ENCODE results near the gene ESRRG.

ESRRG gene

DNA sequence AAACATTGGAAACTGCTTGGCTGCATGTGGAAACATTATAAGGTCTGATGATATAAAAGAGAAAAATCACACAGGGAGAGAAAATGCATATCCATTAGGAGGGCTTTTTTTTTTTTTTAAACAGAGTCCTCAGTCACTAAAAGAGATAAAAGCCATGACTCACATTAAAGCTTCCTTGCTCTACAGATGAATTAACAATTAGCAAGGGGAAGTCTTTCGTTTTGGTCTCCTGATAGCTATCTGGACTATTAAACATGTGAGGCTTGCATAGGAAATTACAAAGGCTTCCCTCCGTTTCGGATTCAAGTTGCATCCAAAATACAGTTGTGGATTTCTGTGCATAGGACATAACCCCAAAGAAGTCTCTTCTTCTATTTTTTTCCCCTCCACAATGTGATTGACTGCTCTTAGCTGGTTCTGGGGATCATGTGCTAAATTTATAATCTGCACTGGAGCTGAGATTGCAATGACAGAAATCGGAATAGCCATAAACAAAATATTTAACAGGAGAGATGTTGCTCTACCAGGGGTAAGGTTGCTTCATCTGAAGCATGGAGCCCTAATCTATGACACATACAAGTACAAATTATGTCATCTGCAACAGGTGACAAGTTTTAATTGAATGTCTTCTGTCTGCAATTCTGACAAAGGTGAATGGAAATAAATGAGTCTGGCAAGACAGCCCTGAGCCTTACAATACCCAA lies 146.8 kb downstream of the ESRRG start:
- no peak overlapping the region for H3K27ac Mint-ChIP-seq
- no peaks in the 10 kb centered on the region for H3K4me1 Mint-ChIP-seq
- peaks cover 11% of the 10 kb centered on the region for H3K9me3 Mint-ChIP-seq
- no peaks in the 10 kb centered on the region for H3K27me3 Mint-ChIP-seq
- H3K4me3 Mint-ChIP-seq, result no peak overlapping the region
- no peaks in the 10 kb centered on the region for H3K36me3 Mint-ChIP-seq

DNA sequence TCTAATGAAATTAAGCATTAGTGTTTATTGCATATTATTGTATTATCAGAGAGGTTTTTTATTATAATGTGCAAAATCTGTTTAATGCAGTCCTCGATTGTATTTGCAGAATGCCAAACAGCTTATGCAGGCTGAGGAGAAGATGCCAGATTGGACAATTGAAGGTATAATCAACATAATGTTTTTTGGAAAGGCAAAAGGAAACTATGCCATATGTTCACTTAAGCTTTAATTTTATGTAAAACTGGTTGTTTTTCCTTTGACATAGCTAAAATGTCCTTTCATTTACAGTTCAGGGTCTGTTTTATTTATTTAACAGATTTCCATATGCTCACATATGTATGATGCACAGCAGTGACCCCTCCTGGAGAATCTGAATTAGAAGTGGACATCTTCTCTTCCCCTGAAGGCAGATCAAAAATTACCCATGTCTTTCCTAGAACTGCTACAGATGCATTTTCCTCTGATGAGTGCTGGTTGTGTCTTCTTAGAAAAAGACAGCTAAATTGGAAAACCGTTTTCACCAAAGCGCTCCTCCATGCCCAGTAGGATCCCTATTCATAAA lies 156.5 kb downstream of the ESRRG start:
- Mint-ChIP-seq H3K4me1 (no peaks in the 10 kb centered on the region), H3K27me3 (no peaks in the 10 kb centered on the region), H3K4me3 (no peak overlapping the region), H3K36me3 (no peaks in the 10 kb centered on the region), H3K9me3 (peaks cover 5% of the 10 kb centered on the region), H3K27ac (no peak overlapping the region)

DNA sequence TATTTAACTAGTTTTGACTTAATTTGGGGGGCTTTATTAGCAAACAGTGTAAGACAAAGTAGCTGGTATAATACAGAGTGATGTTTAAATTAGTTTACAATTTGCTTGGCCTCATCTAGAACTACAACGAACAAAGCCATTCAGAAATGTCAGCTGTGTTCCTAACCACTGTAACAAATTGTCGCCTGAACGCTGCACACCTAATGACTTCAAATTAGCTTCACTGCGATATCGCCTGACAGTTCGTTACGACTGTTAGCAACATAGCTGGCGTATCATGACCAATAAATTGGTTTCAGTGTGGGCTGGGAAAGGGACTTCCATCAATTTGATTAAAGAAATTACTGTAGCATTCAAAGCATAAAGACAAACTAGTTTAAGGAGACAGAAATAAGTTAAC lies 160.1 kb downstream of the ESRRG start:
- no peak overlapping the region for H3K27ac Mint-ChIP-seq
- H3K4me1 Mint-ChIP-seq, result no peaks in the 10 kb centered on the region
- no peaks in the 10 kb centered on the region for H3K27me3 Mint-ChIP-seq
- no peaks in the 10 kb centered on the region for H3K9me3 Mint-ChIP-seq
- no peak overlapping the region for H3K4me3 Mint-ChIP-seq
- no peaks in the 10 kb centered on the region for H3K36me3 Mint-ChIP-seq

- no peaks in the 10 kb centered on the region for H3K27me3 Mint-ChIP-seq
Observed at GRCh38 chr1:216562383-216562782, 160.8 kb downstream of the ESRRG start.

GRCh38 chr1:216560527-216560926 lies 162.7 kb downstream of the ESRRG start:
- Mint-ChIP-seq H3K36me3 (no peaks in the 10 kb centered on the region), H3K27me3 (no peaks in the 10 kb centered on the region), H3K4me3 (no peak overlapping the region), H3K4me1 (no peaks in the 10 kb centered on the region), H3K9me3 (no peaks in the 10 kb centered on the region), H3K27ac (no peak overlapping the region)

More at GRCh38 chr1:216562383-216562782, 160.8 kb downstream of the ESRRG start:
- H3K4me3 Mint-ChIP-seq, result no peak overlapping the region
- no peaks in the 10 kb centered on the region for H3K36me3 Mint-ChIP-seq
- no peaks in the 10 kb centered on the region for H3K9me3 Mint-ChIP-seq
- no peak overlapping the region for H3K27ac Mint-ChIP-seq
- H3K4me1 Mint-ChIP-seq, result no peaks in the 10 kb centered on the region

DNA sequence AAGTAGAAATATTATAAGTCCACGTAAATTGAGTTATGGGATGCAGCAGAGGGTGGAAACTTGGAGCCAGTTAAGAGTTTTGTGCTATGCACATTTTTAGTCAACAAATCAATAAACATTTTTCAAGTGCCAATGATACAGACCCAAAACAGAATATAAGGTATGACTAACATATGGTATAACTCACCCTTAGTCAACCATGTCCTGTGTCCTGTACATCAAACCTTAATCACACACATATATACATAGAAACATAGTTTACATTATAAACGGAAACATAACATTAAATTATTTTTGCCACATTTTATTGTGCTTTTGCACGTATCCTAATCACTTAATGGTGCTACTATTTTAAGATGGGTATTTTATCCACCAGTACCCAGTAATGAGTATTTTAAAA lies 163.9 kb downstream of the ESRRG start:
- Mint-ChIP-seq H3K27me3 (no peaks in the 10 kb centered on the region), H3K4me1 (no peaks in the 10 kb centered on the region), H3K27ac (no peak overlapping the region), H3K36me3 (no peaks in the 10 kb centered on the region), H3K4me3 (no peak overlapping the region), H3K9me3 (no peaks in the 10 kb centered on the region)

DNA sequence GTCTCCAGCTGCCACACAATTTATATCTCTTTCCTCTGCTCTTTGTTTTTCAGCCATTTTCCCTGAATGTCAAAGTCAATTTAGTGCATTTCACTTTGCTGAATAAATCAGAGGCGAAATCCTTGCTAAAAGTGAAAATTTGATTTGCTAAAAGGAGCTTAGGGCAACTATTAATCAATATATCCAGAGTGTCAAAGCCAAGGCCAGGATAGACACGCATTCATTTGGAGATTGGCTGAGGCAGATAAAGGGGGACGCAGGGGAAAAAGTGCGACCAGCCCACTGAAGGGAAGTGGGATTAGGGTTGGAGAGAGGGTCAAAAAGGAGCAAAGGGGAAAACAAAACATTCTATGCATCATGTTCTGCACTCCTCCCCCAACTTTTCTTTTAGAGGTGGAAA lies 167.6 kb downstream of the ESRRG start:
- Mint-ChIP-seq H3K4me1 (no peaks in the 10 kb centered on the region), H3K27me3 (no peaks in the 10 kb centered on the region), H3K36me3 (no peaks in the 10 kb centered on the region), H3K27ac (no peak overlapping the region), H3K4me3 (no peak overlapping the region), H3K9me3 (no peaks in the 10 kb centered on the region)

GRCh38 chr1:216554934-216555333 lies 168.3 kb downstream of the ESRRG start:
- Mint-ChIP-seq H3K9me3 (no peaks in the 10 kb centered on the region), H3K4me3 (no peak overlapping the region), H3K27ac (no peak overlapping the region), H3K4me1 (no peaks in the 10 kb centered on the region), H3K27me3 (no peaks in the 10 kb centered on the region), H3K36me3 (no peaks in the 10 kb centered on the region)

DNA sequence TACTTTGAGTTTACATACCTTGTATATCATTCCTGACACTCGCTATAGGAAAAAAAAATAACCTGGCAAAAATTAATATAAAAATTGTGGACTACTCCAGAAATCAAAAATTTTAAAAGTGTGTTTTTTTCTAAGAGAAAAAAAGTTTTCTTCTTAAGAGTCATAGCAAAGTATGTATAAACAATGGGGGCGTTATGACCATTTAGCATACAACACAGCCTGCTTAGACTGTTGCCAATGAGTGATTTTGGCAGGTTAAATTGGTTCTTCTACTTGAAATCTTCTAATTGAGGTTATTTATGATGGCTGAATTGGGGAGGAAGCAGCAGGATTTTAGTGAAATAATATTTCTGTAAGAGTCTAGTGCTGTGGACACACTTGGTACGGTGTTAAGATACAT lies 169.5 kb downstream of the ESRRG start:
- H3K27ac Mint-ChIP-seq, result no peak overlapping the region
- no peaks in the 10 kb centered on the region for H3K36me3 Mint-ChIP-seq
- no peaks in the 10 kb centered on the region for H3K4me1 Mint-ChIP-seq
- H3K4me3 Mint-ChIP-seq, result no peak overlapping the region
- no peaks in the 10 kb centered on the region for H3K27me3 Mint-ChIP-seq
- H3K9me3 Mint-ChIP-seq, result peaks cover 7% of the 10 kb centered on the region

DNA sequence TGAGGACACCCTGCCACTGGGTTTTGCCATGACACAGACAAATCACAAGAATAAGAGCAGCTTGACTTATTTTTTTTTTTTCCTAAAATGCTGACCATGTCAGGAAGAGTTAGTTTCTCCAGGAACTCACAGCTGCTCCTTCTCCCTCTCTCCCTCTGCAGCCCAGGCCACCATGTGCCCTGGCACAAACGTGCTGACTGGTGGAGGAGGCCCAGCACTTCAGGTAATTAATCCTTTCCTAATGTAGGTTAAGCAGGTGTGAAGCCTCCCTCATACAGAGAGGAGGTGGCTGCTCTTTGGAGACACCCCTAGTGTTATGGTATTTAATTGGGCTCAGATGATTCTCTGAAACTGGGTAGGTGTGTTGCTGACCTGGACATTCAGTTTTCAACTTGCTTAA lies 170.2 kb downstream of the ESRRG start:
- H3K9me3 Mint-ChIP-seq, result peaks cover 7% of the 10 kb centered on the region
- H3K27ac Mint-ChIP-seq, result no peak overlapping the region
- no peaks in the 10 kb centered on the region for H3K4me1 Mint-ChIP-seq
- no peaks in the 10 kb centered on the region for H3K27me3 Mint-ChIP-seq
- no peak overlapping the region for H3K4me3 Mint-ChIP-seq
- H3K36me3 Mint-ChIP-seq, result no peaks in the 10 kb centered on the region

DNA sequence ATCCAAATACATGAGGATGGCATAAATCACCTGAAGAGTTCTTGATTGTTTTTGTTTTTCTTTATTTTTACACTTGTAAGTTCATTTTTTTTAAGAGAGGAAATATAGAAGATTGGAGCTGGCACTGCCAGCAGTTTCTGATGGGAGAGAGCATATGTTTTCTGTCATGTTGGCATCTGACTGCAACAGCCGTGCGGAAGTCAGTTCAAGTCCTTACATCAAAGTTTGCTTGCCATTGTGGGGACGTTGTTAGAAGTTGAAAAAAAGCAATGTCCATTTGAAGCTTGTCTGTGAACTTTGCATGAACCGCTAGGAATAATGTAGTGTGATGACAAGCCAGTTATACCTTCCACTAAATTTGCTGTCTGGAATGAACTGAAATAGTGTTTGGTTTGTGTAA lies 173.4 kb downstream of the ESRRG start:
- Mint-ChIP-seq H3K27me3 (no peaks in the 10 kb centered on the region), H3K36me3 (no peaks in the 10 kb centered on the region), H3K4me3 (no peak overlapping the region), H3K27ac (no peak overlapping the region), H3K4me1 (no peaks in the 10 kb centered on the region), H3K9me3 (peaks cover 7% of the 10 kb centered on the region)

- H3K4me3 Mint-ChIP-seq, result no peak overlapping the region
- no peaks in the 10 kb centered on the region for H3K36me3 Mint-ChIP-seq
- no peaks in the 10 kb centered on the region for H3K9me3 Mint-ChIP-seq
- no peaks in the 10 kb centered on the region for H3K4me1 Mint-ChIP-seq
- no peaks in the 10 kb centered on the region for H3K27me3 Mint-ChIP-seq
- H3K27ac Mint-ChIP-seq, result peak overlapping the region; percentile 23
Observed at GRCh38 chr1:216542741-216543140, 180.5 kb downstream of the ESRRG start.

GRCh38 chr1:216542263-216542662 lies 181.0 kb downstream of the ESRRG start:
- Mint-ChIP-seq H3K4me3 (no peak overlapping the region), H3K36me3 (no peaks in the 10 kb centered on the region), H3K9me3 (no peaks in the 10 kb centered on the region), H3K27me3 (no peaks in the 10 kb centered on the region), H3K4me1 (no peaks in the 10 kb centered on the region), H3K27ac (no peak overlapping the region)

DNA sequence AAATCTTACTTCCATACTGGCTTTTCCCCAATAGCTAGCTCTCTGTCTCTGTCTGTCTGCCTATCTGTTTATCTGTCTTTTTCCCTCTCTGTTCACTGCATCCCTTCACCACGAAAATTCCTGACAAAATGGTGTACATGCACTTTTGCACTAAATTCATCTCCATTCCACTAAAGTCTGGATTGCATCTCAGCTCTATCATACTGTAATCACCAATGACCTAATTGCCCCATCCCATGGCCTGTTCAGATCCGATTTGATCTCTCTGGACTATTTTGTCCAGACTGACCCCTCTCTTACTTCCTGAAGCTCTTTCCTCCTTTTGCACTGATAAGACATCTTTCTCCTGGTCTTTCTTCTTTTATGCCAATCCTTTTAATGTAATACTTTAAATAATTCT lies 187.5 kb downstream of the ESRRG start:
- Mint-ChIP-seq H3K9me3 (no peaks in the 10 kb centered on the region), H3K4me3 (no peak overlapping the region), H3K27ac (no peak overlapping the region), H3K27me3 (no peaks in the 10 kb centered on the region), H3K36me3 (no peaks in the 10 kb centered on the region), H3K4me1 (no peaks in the 10 kb centered on the region)

DNA sequence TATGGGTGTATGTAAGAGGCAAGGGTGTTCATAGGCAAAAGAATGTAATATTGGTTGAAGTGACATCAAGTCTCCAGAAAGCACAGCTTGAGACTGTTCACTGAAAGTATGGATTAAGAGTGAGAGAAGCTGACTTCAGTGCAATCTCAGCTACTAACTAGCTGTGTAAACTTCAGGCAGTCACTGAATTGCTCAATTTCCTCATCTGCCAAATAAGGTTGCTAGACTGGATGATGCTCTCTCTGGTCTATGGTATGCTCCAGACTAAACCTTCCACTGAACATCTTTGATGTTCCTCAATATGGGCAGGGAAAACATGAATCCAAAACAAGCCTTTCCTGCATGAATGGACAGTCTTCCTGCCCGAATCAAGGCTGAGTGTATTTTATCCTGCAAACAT lies 188.2 kb downstream of the ESRRG start:
- Mint-ChIP-seq H3K4me1 (no peaks in the 10 kb centered on the region), H3K27me3 (no peaks in the 10 kb centered on the region), H3K36me3 (no peaks in the 10 kb centered on the region), H3K4me3 (no peak overlapping the region), H3K9me3 (no peaks in the 10 kb centered on the region), H3K27ac (no peak overlapping the region)

DNA sequence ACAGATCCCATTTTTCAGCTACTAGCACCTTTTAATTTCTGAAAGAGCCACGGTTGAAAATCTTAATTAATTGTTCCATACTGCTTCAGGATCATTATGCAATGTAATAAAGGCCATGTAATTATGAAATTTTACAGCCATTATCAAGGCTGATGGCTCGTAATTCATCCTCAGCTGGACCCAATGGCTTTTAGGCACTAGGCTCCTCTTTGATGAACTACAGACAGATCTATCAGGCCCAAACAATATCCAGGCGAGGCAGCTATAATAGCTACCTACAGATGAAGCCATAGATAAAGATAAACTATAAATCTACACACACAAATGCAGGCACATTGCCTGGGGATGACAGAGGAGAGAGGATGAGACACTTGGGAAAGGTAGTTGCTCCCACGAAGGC lies 189.5 kb downstream of the ESRRG start:
- no peaks in the 10 kb centered on the region for H3K36me3 Mint-ChIP-seq

GRCh38 chr1:216532251-216532798 lies 190.9 kb downstream of the ESRRG start:
- Mint-ChIP-seq H3K9me3 (no peaks in the 10 kb centered on the region), H3K4me1 (no peaks in the 10 kb centered on the region), H3K27ac (no peak overlapping the region), H3K36me3 (no peaks in the 10 kb centered on the region), H3K4me3 (no peak overlapping the region), H3K27me3 (no peaks in the 10 kb centered on the region)

More for the DNA sequence above, 189.5 kb downstream of the ESRRG start:
- H3K9me3 Mint-ChIP-seq, result no peaks in the 10 kb centered on the region
- H3K27ac Mint-ChIP-seq, result no peak overlapping the region
- H3K4me1 Mint-ChIP-seq, result no peaks in the 10 kb centered on the region
- H3K27me3 Mint-ChIP-seq, result no peaks in the 10 kb centered on the region
- no peak overlapping the region for H3K4me3 Mint-ChIP-seq

All from activated naive CD4-positive, alpha-beta T cell treated with anti-CD3 and anti-CD28 coated beads, Interleukin-2, amount 50 U/mL, for 24 hours (primary cell).